CD4-positive, alpha-beta T cell treated with Interleukin-17A for 1 hour (primary cell): ENCODE results near the gene NOVA2.

Experiments used
- DNase-seq: peaks from one replicate; pipeline ENCODE4 v3.0.0-alpha.2; 2020

Gene NOVA2

GRCh38 chr19:45959517-45960025 lies 14.1 kb downstream of the NOVA2 start:
- no peak for DNase-seq

- DNase-seq: no peak
Observed at GRCh38 chr19:45958769-45959516, 14.7 kb downstream of the NOVA2 start.

GRCh38 chr19:45958320-45958719 lies 15.3 kb downstream of the NOVA2 start:
- no peak for DNase-seq

GRCh38 chr19:45955905-45956608 lies 17.6 kb downstream of the NOVA2 start:
- no peak for DNase-seq

GRCh38 chr19:45954156-45954555 lies 19.5 kb downstream of the NOVA2 start:
- no peak for DNase-seq

GRCh38 chr19:45953676-45954075 lies 20.0 kb downstream of the NOVA2 start:
- DNase-seq: no peak

GRCh38 chr19:45952686-45953505 lies 20.8 kb downstream of the NOVA2 start:
- DNase-seq: peak; percentile 28

GRCh38 chr19:45952341-45952685 lies 21.4 kb downstream of the NOVA2 start:
- no peak for DNase-seq

GRCh38 chr19:45947926-45948325 lies 25.7 kb downstream of the NOVA2 start:
- DNase-seq: no peak

GRCh38 chr19:45940515-45940805 lies 33.2 kb downstream of the NOVA2 start:
- DNase-seq: no peak

GRCh38 chr19:45939792-45940514 lies 33.7 kb downstream of the NOVA2 start:
- no peak for DNase-seq

- DNase-seq: no peak
Observed at GRCh38 chr19:45938733-45939319, 34.8 kb downstream of the NOVA2 start.

GRCh38 chr19:45935267-45935666 lies 38.4 kb downstream of the NOVA2 start:
- no peak for DNase-seq

- no peak for DNase-seq
Observed at GRCh38 chr19:45934551-45935230, 39.0 kb downstream of the NOVA2 start.

GRCh38 chr19:45933759-45934158 lies 39.9 kb downstream of the NOVA2 start:
- DNase-seq: no peak

- DNase-seq: no peak
Observed at GRCh38 chr19:45931055-45931454, 42.6 kb downstream of the NOVA2 start.

- DNase-seq: no peak
Observed at GRCh38 chr19:45929247-45929646, 44.4 kb downstream of the NOVA2 start.

GRCh38 chr19:45927565-45928261 lies 46.0 kb downstream of the NOVA2 start:
- DNase-seq: peak; percentile 94

GRCh38 chr19:45924891-45925447 lies 48.7 kb downstream of the NOVA2 start:
- DNase-seq: no peak

GRCh38 chr19:45922281-45922680 lies 51.4 kb downstream of the NOVA2 start:
- no peak for DNase-seq

GRCh38 chr19:45920458-45920857 lies 53.2 kb downstream of the NOVA2 start:
- no peak for DNase-seq
